Fibroblast of lung (primary cell): Measurements from ENCODE around the gene CLPSL2. TPM values are rescaled to one million over a fixed set of nuclear protein-coding genes. Genes with fewer than 3 reads are reported as not detected.
A peak's percentile ranks its signal among the peaks of the same experiment; 100 is the strongest.

ENCODE experiments used
- DNase-seq, 2 donors: peaks; one replicate each; pipeline versions ENCODE4 v3.0.0 to v3.0.0-alpha.2; 2010; ENCODE audit warnings: low read depth in 2 of 2
- H2AFZ ChIP-seq: 2 replicates; pipeline ENCODE4 v1.5.1; 2012; ENCODE audit warnings: low read length, control low read depth, inconsistent platforms
- H3K27ac ChIP-seq: 2 replicates; pipeline ENCODE4 v1.5.1; 2011; ENCODE audit warnings: low read length, control low read depth; ENCODE audit not compliant: insufficient read depth
- H3K27me3 ChIP-seq: 2 replicates; pipeline ENCODE4 v1.5.1; 2011; ENCODE audit warnings: mild to moderate bottlenecking, low read length; ENCODE audit not compliant: control insufficient read depth, insufficient read depth
- H3K36me3 ChIP-seq: 2 replicates; pipeline ENCODE4 v1.5.1; 2011; ENCODE audit warnings: low read length; ENCODE audit not compliant: control insufficient read depth, insufficient read depth
- H3K4me1 ChIP-seq: 2 replicates; pipeline ENCODE4 v1.5.1; 2011; ENCODE audit warnings: low read length; ENCODE audit not compliant: control insufficient read depth, insufficient read depth; ENCODE audit errors: extremely low read depth
- H3K4me2 ChIP-seq: 2 replicates; pipeline ENCODE4 v1.5.1; 2011; ENCODE audit warnings: low read length, control low read depth; ENCODE audit not compliant: insufficient read depth; ENCODE audit errors: extremely low read depth
- H3K4me3 ChIP-seq, 4 experiments: fragments of 200-600 bp in 1 of 4; sonication (generic) in 1 of 4; replicated peaks in 1 of 4; 2 replicates each; pipeline ENCODE4 v1.5.1; 2011 to 2016; ENCODE audit warnings: low read length in 4 of 4, low read depth in 3 of 4, mild to moderate bottlenecking in 3 of 4, control low read depth in 2 of 4, inconsistent platforms in 1 of 4, mixed read lengths in 1 of 4; ENCODE audit not compliant: insufficient read depth in 1 of 4; ENCODE audit errors: control extremely low read depth in 1 of 4
- H3K79me2 ChIP-seq: 2 replicates; pipeline ENCODE4 v1.5.1; 2012; ENCODE audit warnings: mild to moderate bottlenecking, low read length, inconsistent platforms; ENCODE audit not compliant: control insufficient read depth, insufficient read depth
- H3K9ac ChIP-seq: 2 replicates; pipeline ENCODE4 v1.5.1; 2011; ENCODE audit warnings: mild to moderate bottlenecking, low read length, control low read depth; ENCODE audit not compliant: insufficient read depth
- H3K9me3 ChIP-seq: 2 replicates; pipeline ENCODE4 v1.5.1; 2012; ENCODE audit warnings: low read depth, low read length; ENCODE audit not compliant: control insufficient read depth, insufficient read depth
- H4K20me1 ChIP-seq: 2 replicates; pipeline ENCODE4 v1.5.1; 2011; ENCODE audit warnings: low read length; ENCODE audit not compliant: control insufficient read depth, insufficient read depth; ENCODE audit errors: extremely low read depth
- EZH2 ChIP-seq: IDR thresholded peaks from 2 replicates; pipeline ENCODE4 v1.5.1; 2012; ENCODE audit warnings: low read length, control low read depth, mild to moderate bottlenecking; ENCODE audit errors: missing control alignments
- polyA minus RNA-seq: library from RNA; depleted of rRNA, polyadenylated mRNA; stranded (reverse); fragments of >200 nt; gene quantifications from 2 replicates; pipeline ENCODE4 v1.2.3, GENCODE V29; 2011; ENCODE audit warnings: low replicate concordance
- polyA plus RNA-seq, 2 donors: library from polyadenylated mRNA; depleted of rRNA in 1 of 2; stranded (reverse) in 1 of 2; unstranded in 1 of 2; fragments of >200 nt; gene quantifications; 2 replicates each; pipeline ENCODE4 v1.2.1, GENCODE V29; 2011 to 2012; ENCODE audit warnings: missing spikeins in 1 of 2
- total RNA-seq: library from RNA; depleted of rRNA; stranded (reverse); fragments of >200 nt; gene quantifications from 2 replicates; pipeline ENCODE4 v1.2.1, GENCODE V29; 2014
- TF ChIP-seq, protein P1 (sequence below), 2 donors: IDR thresholded peaks in 1 of 2; conservative IDR thresholded peaks in 1 of 2; 1 replicate in 1 of 2; 2 replicates in 1 of 2; pipeline ENCODE4 v1.5.1; 2011 to 2012; ENCODE audit warnings: low read length in 2 of 2, control low read depth in 1 of 2, inconsistent platforms in 1 of 2, low read depth in 1 of 2, mild to moderate bottlenecking in 1 of 2

The CLPSL2 gene, protein sequence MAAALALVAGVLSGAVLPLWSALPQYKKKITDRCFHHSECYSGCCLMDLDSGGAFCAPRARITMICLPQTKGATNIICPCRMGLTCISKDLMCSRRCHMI
- total RNA-seq (not detected in 2 replicates), polyA plus RNA-seq (not detected in 2 replicates), polyA minus RNA-seq (not detected in 2 replicates)
- polyA plus RNA-seq (2012): not detected in 2 replicates

DNA sequence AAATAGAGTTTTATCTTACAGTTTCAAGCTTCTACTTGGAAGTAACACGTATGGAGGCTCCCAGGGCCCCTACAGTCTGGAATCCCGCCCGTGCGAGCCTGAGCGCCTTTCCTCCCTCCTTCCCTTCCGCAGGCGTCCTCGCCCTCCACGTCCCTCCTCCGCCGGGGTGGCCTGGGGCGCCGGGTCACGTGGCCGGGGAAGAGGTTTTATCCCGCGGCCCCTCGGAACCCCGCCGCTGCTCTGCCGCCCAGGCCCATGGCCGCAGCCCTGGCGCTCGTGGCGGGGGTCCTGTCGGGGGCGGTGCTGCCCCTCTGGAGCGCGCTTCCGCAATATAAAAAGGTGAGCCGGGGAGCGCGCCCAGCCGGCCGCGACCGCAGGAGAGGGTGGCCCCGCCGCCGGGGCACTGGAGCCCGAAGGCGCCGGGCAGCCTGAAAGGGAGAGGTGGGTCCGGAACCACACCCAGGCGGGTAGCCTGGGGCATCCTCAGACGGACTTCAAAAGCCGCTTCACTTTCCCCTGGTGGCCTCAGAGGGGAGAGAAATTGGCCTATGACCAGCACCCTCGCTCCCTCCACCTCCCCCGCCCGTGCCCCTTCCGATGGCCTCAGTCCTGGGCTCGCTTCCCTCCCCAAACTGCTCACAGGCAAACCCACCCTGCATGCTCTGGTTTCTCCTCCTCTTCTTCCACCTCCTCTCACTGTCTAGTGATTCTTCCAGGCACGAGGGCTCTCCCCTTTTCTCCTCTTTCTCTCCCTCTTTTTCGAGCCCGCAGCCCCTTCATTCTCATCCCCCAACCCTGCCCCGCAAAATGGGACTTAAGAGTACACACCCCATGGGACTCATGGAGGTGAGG, at the start of gene CLPSL2:
CLPSL2 (plus strand) TSS at position 235 of the 852 bp plus-strand sequence; CDS start at position 256, 21 bp downstream.
- peak within 1 kb of the TSS in 2 of 4 experiments; percentile 33 to 50 for H3K4me3 ChIP-seq

DNA sequence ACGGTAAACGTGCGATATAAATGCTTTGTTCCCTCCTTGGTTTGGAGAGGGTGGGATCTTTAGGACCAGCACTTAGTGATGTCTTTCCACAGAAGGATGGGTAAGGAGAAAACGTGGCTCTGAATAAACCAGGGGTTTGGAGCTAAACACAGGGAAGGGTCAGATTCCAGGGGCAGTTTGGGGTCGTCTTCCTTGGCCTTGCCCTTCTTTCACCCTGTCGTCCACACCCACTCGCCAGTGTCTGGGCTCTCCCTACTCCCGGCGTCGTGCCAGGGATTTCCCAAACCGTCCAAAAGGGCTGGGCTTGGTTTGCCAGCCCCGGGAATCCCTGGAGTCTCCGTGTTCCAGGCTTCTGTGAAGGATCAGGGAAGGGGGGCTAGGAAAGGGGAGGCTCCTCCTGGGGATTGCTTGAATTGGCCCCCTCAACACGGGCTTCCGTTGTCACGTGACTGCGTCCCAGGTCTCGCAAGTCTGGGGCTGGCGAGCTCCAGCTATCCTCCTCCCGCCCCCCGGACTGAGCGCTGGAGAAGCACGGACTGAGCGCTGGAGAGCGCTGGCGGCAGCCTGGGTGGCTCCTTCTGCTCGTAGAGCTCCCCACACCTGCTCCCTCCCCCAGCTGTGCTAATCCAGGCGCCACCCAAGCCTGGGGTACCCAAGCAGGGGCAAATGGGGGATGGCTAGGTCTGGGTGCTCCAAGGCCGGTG, 49.0 kb upstream of the CLPSL2 start:
- Histone ChIP-seq H2AFZ (peak overlapping the region; percentile 25), H3K36me3 (no peaks in the 10 kb centered on the region), H3K4me3 (peak overlapping the region; percentile 38 to 64 (median 40)), H3K4me1 (peaks cover 27% of the 10 kb centered on the region), H3K79me2 (no peaks in the 10 kb centered on the region), H3K27ac (peak overlapping the region; percentile 69), H3K9me3 (no peaks in the 10 kb centered on the region), H3K27me3 (no peaks in the 10 kb centered on the region), H3K9ac (peak overlapping the region; percentile 71), H4K20me1 (no peaks in the 10 kb centered on the region), H3K4me2 (peak overlapping the region; percentile 53)
- peak; percentile 73 to 97 for DNase-seq
- TF ChIP-seq EZH2: no peak
- TF ChIP-seq, protein P1, sequence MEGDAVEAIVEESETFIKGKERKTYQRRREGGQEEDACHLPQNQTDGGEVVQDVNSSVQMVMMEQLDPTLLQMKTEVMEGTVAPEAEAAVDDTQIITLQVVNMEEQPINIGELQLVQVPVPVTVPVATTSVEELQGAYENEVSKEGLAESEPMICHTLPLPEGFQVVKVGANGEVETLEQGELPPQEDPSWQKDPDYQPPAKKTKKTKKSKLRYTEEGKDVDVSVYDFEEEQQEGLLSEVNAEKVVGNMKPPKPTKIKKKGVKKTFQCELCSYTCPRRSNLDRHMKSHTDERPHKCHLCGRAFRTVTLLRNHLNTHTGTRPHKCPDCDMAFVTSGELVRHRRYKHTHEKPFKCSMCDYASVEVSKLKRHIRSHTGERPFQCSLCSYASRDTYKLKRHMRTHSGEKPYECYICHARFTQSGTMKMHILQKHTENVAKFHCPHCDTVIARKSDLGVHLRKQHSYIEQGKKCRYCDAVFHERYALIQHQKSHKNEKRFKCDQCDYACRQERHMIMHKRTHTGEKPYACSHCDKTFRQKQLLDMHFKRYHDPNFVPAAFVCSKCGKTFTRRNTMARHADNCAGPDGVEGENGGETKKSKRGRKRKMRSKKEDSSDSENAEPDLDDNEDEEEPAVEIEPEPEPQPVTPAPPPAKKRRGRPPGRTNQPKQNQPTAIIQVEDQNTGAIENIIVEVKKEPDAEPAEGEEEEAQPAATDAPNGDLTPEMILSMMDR (conservative IDR thresholded peaks at IDR 0.05 in 1 of 2, IDR thresholded peaks at IDR 0.05 in 1 of 2; ENCODE audit: low read depth in 1 of 2, low read length in 2 of 2): no peak

More for the DNA sequence above, at the start of gene CLPSL2:
- Histone ChIP-seq H3K79me2 (no peaks in the 10 kb centered on the region), H3K4me1 (no peaks in the 10 kb centered on the region), H3K27ac (no peak within 1 kb of the TSS), H4K20me1 (no peaks in the 10 kb centered on the region), H3K4me2 (peak within 1 kb of the TSS; percentile 11), H3K36me3 (no peaks in the 10 kb centered on the region), H3K9ac (no peak within 1 kb of the TSS), H2AFZ (no peak within 1 kb of the TSS), H3K9me3 (no peaks in the 10 kb centered on the region), H3K27me3 (peaks cover 16% of the 10 kb centered on the region)
- no peak for DNase-seq
- TF ChIP-seq, protein P1 (conservative IDR thresholded peaks at IDR 0.05 in 1 of 2, IDR thresholded peaks at IDR 0.05 in 1 of 2; ENCODE audit: low read depth in 1 of 2, low read length in 2 of 2): no peak
- TF ChIP-seq EZH2: peak; percentile 48
